HG03520 (cell line): ENCODE data around the gene RAD9A.

ENCODE experiments used
- ATAC-seq: cut with Tn5 transposase; IDR thresholded peaks from one replicate; pipeline ENCODE4 v1.9.1; 2021; ENCODE audit warnings: mild to moderate bottlenecking, moderate library complexity; ENCODE audit not compliant: unreplicated experiment

Gene RAD9A

GRCh38 chr11:67437809-67438157, 46.0 kb downstream of the RAD9A start:
- no peak for ATAC-seq

- ATAC-seq = no peak
Measured at GRCh38 chr11:67438158-67438902, 46.5 kb downstream of the RAD9A start.

- ATAC-seq = no peak
Measured at GRCh38 chr11:67439321-67440228, 47.8 kb downstream of the RAD9A start.

- no peak for ATAC-seq
Measured at GRCh38 chr11:67440229-67441097, 48.7 kb downstream of the RAD9A start.

- ATAC-seq = no peak
Measured at GRCh38 chr11:67441098-67441563, 49.3 kb downstream of the RAD9A start.

- no peak for ATAC-seq
Measured at GRCh38 chr11:67441731-67442351, 50.1 kb downstream of the RAD9A start.

- ATAC-seq = no peak
Measured at GRCh38 chr11:67442504-67443404, 51.0 kb downstream of the RAD9A start.

GRCh38 chr11:67445515-67445914, 53.7 kb downstream of the RAD9A start:
- ATAC-seq = no peak
